C4-2B (cell line): ENCODE data around the gene OSBPL8.

Experiments
- ZFX ChIP-seq: fragments of 450-650 bp; IDR thresholded peaks from 2 replicates; pipeline ENCODE4 v1.6.1; 2017
- TF ChIP-seq, protein P1 (sequence below): fragments of 450-650 bp; conservative IDR thresholded peaks from 2 replicates; pipeline ENCODE4 v1.5.1; 2017; ENCODE audit warnings: mild to moderate bottlenecking

DNA sequence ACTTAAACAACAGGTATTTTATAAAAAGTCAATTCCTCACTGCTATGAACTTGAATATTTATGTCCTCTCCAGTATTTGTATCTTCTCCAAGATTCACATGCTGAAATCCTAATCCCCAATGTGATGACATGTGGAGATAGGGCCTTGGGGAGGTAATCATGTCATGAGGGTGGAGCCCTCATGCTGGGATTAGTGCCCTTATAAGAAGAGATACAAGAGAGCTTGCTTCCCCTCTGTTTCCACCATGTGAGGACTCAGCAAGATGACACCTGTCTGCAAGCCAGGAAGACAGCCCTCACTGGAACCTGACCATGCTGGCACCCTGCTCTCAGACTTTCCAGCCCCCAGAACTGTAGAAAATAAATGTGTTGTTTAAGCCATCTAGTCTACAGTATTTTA lies 36.2 kb downstream of the OSBPL8 start:
- TF ChIP-seq, protein P1, sequence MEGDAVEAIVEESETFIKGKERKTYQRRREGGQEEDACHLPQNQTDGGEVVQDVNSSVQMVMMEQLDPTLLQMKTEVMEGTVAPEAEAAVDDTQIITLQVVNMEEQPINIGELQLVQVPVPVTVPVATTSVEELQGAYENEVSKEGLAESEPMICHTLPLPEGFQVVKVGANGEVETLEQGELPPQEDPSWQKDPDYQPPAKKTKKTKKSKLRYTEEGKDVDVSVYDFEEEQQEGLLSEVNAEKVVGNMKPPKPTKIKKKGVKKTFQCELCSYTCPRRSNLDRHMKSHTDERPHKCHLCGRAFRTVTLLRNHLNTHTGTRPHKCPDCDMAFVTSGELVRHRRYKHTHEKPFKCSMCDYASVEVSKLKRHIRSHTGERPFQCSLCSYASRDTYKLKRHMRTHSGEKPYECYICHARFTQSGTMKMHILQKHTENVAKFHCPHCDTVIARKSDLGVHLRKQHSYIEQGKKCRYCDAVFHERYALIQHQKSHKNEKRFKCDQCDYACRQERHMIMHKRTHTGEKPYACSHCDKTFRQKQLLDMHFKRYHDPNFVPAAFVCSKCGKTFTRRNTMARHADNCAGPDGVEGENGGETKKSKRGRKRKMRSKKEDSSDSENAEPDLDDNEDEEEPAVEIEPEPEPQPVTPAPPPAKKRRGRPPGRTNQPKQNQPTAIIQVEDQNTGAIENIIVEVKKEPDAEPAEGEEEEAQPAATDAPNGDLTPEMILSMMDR: no peak
- TF ChIP-seq ZFX: no peak
